Hepatocyte (in vitro differentiated cells): Measurements from ENCODE around the gene CCDC74B. TPM values are rescaled to one million over a fixed set of nuclear protein-coding genes. Genes with fewer than 3 reads are reported as not detected.
"Not testable (repeated sequence)": the region's sequence is repeated elsewhere in the genome, so short reads cannot be mapped to it uniquely, and the experiment has no call there.

Experiments
- DNase-seq: peaks from one replicate; pipeline ENCODE4 v3.0.0-alpha.2; 2016; ENCODE audit warnings: low spot score
- H2AFZ ChIP-seq: fragments of 200-600 bp; sonication (generic); 2 replicates; pipeline ENCODE4 v1.6.0; 2016; ENCODE audit warnings: antibody characterized with exemption, mild to moderate bottlenecking
- H3K27ac ChIP-seq: fragments of 200-600 bp; sonication (generic); 2 replicates; pipeline ENCODE4 v1.5.1; 2016; ENCODE audit warnings: mild to moderate bottlenecking
- H3K27me3 ChIP-seq: fragments of 200-600 bp; sonication (generic); 2 replicates; pipeline ENCODE4 v1.6.1; 2016
- H3K36me3 ChIP-seq: fragments of 200-600 bp; sonication (generic); replicated peaks from 2 replicates; pipeline ENCODE4 v1.5.1; 2016; ENCODE audit warnings: low read depth; ENCODE audit not compliant: insufficient read depth
- H3K4me1 ChIP-seq: fragments of 200-600 bp; sonication (generic); 2 replicates; pipeline ENCODE4 v1.5.1; 2016; ENCODE audit warnings: mild to moderate bottlenecking, moderate library complexity; ENCODE audit not compliant: insufficient read depth
- H3K4me2 ChIP-seq: fragments of 200-600 bp; sonication (generic); 2 replicates; pipeline ENCODE4 v1.6.0; 2016
- H3K4me3 ChIP-seq: fragments of 200-600 bp; sonication (generic); 2 replicates; pipeline ENCODE4 v1.5.1; 2016; ENCODE audit warnings: mild to moderate bottlenecking
- H3K79me2 ChIP-seq: fragments of 200-600 bp; sonication (generic); 2 replicates; pipeline ENCODE4 v1.6.0; 2017; ENCODE audit warnings: mild to moderate bottlenecking
- H3K9me2 ChIP-seq: fragments of 200-600 bp; sonication (generic); replicated peaks from 2 replicates; pipeline ENCODE4 v1.6.0; 2017; ENCODE audit warnings: mild to moderate bottlenecking; ENCODE audit not compliant: insufficient read depth
- H3K9me3 ChIP-seq: fragments of 200-600 bp; sonication (generic); 2 replicates; pipeline ENCODE4 v1.5.1; 2016; ENCODE audit warnings: low read depth, mild to moderate bottlenecking
- H4K20me1 ChIP-seq: fragments of 200-600 bp; sonication (generic); 2 replicates; pipeline ENCODE4 v1.6.0; 2016; ENCODE audit warnings: mild to moderate bottlenecking; ENCODE audit not compliant: insufficient read depth, poor library complexity, severe bottlenecking
- EZH2 ChIP-seq: fragments of 200-600 bp; sonication (generic); IDR thresholded peaks from 2 replicates; pipeline ENCODE4 v1.6.1; 2016; ENCODE audit warnings: antibody characterized with exemption, mild to moderate bottlenecking, borderline replicate concordance
- EZH2phosphoT487 ChIP-seq: fragments of 200-600 bp; sonication (generic); IDR thresholded peaks from one replicate; pipeline ENCODE4 v1.6.1; 2018; ENCODE audit warnings: antibody characterized with exemption, mild to moderate bottlenecking, low read depth, moderate library complexity; ENCODE audit not compliant: unreplicated experiment, severe bottlenecking
- WGBS: methylation state at CpG from one replicate; pipeline ENCODE4 v1.1.6; 2016; ENCODE audit warnings: low lambda C conversion rate; ENCODE audit errors: missing lambda C conversion rate; 5-methylcytosine and 5-hydroxymethylcytosine counted together
- polyA plus RNA-seq: library from polyadenylated mRNA; unstranded; fragments of >200 nt; fragmentation: Nextera tagmentation; extraction: Ambion mirVana; gene quantifications from 2 replicates; pipeline ENCODE4 v1.2.1, GENCODE V29; 2016
- total RNA-seq: library from RNA; depleted of rRNA; stranded (reverse); fragments of >200 nt; gene quantifications from 2 replicates; pipeline ENCODE4 v1.2.3, GENCODE V29; 2014
- TF ChIP-seq, protein P1 (sequence below): fragments of 200-600 bp; sonication (generic); IDR thresholded peaks from 2 replicates; pipeline ENCODE4 v1.5.1; 2016; ENCODE audit warnings: antibody characterized with exemption, mild to moderate bottlenecking; ENCODE audit not compliant: poor library complexity

CCDC74B gene
- total and polyA plus RNA-seq, 2 experiments from 2014 or later, result 3.8 to 5.3 TPM

DNA sequence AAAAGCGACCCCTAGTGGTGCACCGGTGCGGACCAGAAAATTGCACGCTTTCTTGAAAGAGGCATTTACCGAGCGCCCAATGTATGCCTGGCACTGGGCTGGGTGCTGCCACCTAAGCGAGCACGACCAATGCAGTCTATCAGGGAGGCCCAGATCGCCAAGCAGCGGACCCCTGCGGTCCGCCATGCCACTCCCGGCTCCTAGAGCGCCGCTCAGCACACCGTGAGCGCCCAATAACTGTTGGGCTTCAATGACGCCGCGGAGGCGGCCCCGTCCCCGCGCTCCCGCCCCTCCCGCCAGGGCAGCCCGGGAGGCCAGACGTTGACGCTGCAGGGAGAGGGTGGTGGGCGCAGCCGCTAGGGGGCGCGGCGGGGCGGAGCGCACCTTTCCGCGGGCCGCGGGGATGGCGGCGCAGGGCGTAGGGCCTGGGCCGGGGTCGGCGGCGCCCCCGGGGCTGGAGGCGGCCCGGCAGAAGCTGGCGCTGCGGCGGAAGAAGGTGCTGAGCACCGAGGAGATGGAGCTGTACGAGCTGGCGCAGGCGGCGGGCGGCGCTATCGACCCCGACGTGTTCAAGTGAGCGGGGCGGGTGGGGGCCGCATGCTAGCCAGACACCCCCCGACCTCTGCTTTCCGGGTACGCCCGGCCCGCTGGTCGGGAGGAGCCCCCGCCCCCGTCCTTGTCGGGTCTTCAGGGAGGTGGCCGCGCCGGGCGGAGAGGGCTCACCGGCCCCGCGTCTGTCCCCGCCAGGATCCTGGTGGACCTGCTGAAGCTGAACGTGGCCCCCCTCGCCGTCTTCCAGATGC is 37.2 kb upstream of the CCDC74B start, which contains the start of gene MZT2B:
Gene MZT2B, plus strand, starts transcription at position 383 of the 803 bp plus-strand sequence. Its CDS starts 21 bp downstream, at position 404.
- H3K9me2 ChIP-seq, H3K9me3 ChIP-seq, H4K20me1 ChIP-seq, H3K27me3 ChIP-seq, H3K36me3 ChIP-seq: not testable (repeated sequence)
- Histone ChIP-seq H3K4me1 (peaks cover 23% of the 10 kb centered on the region), H3K4me2 (peak within 1 kb of the TSS; percentile 92), H3K4me3 (peak within 1 kb of the TSS; percentile 96), H3K79me2 (peaks cover 68% of the 10 kb centered on the region), H3K27ac (peak within 1 kb of the TSS; percentile 89), H2AFZ (peak within 1 kb of the TSS; percentile 78)
- DNase-seq, result peak; percentile 94
- WGBS, result under 1% methylated on average over 29 of the region's 86 CpGs
- TF ChIP-seq, protein P1, sequence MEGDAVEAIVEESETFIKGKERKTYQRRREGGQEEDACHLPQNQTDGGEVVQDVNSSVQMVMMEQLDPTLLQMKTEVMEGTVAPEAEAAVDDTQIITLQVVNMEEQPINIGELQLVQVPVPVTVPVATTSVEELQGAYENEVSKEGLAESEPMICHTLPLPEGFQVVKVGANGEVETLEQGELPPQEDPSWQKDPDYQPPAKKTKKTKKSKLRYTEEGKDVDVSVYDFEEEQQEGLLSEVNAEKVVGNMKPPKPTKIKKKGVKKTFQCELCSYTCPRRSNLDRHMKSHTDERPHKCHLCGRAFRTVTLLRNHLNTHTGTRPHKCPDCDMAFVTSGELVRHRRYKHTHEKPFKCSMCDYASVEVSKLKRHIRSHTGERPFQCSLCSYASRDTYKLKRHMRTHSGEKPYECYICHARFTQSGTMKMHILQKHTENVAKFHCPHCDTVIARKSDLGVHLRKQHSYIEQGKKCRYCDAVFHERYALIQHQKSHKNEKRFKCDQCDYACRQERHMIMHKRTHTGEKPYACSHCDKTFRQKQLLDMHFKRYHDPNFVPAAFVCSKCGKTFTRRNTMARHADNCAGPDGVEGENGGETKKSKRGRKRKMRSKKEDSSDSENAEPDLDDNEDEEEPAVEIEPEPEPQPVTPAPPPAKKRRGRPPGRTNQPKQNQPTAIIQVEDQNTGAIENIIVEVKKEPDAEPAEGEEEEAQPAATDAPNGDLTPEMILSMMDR, result peak; percentile 66

DNA sequence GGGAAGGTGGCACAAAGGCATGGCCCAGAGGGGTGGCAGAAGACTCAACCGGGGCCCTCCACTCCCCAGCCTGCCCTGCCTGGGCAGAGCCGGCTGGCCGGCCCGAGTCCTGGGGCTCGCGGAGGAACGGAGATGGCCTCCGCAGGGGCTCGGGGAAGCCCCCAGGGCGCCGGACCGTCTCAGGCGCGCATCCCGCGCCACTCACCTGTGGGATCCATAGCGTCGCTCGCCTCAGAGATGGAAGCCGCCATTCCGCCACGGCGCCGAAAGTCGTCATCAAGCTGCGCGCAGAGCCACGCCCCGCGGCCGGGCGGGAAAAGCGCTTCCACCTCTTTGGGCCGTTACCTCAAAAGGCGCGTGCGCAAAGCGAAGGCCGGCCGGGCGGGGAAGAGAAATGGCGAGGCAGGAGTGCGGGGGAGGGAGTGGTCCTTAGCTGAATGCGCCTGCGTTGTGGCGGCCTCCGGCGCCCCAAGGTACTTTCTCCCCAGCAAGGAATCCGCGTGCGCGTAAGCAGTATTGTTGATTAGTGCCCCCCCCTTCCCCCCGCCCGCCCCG is 36.5 kb upstream of the CCDC74B start, which contains the start of gene SMPD4:
Gene SMPD4, minus strand, starts transcription at position 278 of the 555 bp plus-strand sequence. CDS start 5,010 bp downstream, outside the sequence.
- peak within 1 kb of the TSS; percentile 92 for H3K4me2 ChIP-seq
- H3K9me3 ChIP-seq, result no peaks in the 10 kb centered on the region
- no peaks in the 10 kb centered on the region for H3K36me3 ChIP-seq
- peak within 1 kb of the TSS; percentile 96 for H3K4me3 ChIP-seq
- peaks cover 23% of the 10 kb centered on the region for H3K4me1 ChIP-seq
- no peaks in the 10 kb centered on the region for H4K20me1 ChIP-seq
- H3K27me3 ChIP-seq, result no peaks in the 10 kb centered on the region
- peak within 1 kb of the TSS; percentile 89 for H3K27ac ChIP-seq
- peak; percentile 98 for DNase-seq
- peak within 1 kb of the TSS; percentile 78 for H2AFZ ChIP-seq
- under 1% methylated on average over 49 of the region's 55 CpGs for WGBS
- peaks cover 75% of the 10 kb centered on the region for H3K79me2 ChIP-seq
- H3K9me2 ChIP-seq, result no peaks in the 10 kb centered on the region
- TF ChIP-seq, protein P1, result no peak
- no peak for TF ChIP-seq EZH2phosphoT487
- TF ChIP-seq EZH2, result no peak

DNA sequence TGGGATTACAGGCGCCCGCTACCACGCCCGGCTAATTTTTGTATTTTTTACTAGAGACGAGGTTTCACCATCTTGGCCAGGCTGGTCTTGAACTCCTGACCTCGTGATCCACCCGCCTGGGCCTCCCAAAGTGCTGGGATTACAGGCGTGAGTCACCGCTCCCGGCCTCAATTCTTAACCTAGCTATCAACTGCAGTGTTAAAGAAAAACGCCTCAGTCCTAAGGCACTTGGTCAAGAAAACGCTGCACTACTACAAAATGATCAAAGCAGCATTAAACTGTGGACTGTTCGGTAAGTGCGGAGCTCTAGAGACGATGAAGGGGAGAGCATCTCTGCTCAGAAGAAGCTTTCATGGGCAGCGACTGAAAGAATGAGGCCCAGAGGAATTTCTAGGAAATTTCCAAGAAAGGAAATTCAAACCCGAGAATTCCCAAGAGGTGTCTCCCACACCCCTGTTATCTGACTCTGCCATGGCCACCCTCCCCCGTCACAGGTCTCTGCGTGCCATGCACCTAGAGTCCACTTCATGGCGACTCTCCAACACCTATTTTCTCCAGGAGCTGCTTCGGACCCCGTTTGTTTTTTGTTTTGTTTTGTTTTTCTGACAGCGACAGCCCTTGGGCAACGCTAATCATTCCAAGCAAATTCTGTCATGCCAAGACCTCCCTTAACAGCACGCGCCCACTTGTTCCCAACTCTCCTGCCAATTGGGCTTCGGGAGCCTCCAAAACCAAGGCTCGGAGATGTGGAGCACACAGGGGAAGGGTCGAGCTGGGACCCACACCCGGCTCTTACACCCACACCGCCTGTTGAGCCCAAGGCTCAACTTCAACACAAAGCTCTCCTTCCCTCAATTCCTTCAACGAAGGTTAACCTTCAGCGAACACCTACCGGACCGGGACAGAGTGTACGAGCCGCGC is 35.8 kb upstream of the CCDC74B start:
- peaks cover 75% of the 10 kb centered on the region for H3K79me2 ChIP-seq
- H3K4me1 ChIP-seq, result peaks cover 23% of the 10 kb centered on the region
- H3K9me3 ChIP-seq, H3K27me3 ChIP-seq, DNase-seq, H4K20me1 ChIP-seq, H3K9me2 ChIP-seq, H3K36me3 ChIP-seq: not testable (repeated sequence)
- H3K27ac ChIP-seq, result peak overlapping the region; percentile 89
- H3K4me2 ChIP-seq, result peak overlapping the region; percentile 92
- peak overlapping the region; percentile 78 for H2AFZ ChIP-seq
- 25% methylated on average over 38 of the region's 38 CpGs for WGBS
- peak overlapping the region; percentile 87 for H3K4me3 ChIP-seq

DNA sequence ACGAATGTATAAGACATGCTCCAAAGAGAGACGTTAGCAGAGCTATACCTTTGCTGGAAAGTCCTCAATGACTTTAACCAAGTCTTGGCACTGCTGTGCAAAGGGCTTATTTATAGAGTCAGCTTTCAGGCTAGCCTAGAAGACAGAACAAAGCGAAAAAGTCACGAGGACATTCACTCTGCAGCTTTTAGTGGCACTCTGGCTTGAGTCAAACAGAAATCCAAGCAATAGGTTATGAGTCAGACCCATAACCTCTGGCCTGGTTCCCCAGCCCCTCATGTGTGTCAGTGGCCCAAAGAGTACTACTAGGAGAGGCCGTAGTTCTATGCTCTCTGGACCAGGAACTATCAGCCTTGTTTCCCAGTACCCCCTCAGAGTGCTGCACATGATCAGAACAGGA is 30.0 kb upstream of the CCDC74B start:
- not testable (repeated sequence) for H3K9me3 ChIP-seq, H3K9me2 ChIP-seq, H2AFZ ChIP-seq, H3K4me1 ChIP-seq, H3K27ac ChIP-seq, H4K20me1 ChIP-seq, H3K4me2 ChIP-seq, DNase-seq, H3K36me3 ChIP-seq, H3K4me3 ChIP-seq, H3K27me3 ChIP-seq
- peaks cover 35% of the 10 kb centered on the region for H3K79me2 ChIP-seq
- WGBS, result 89% methylated on average over 5 of the region's 5 CpGs
